GM19372 (cell line): ENCODE data around the gene GFRA4.

ENCODE experiments used
- ATAC-seq: cut with Tn5 transposase; IDR thresholded peaks from one replicate; pipeline ENCODE4 v1.9.1; 2021; ENCODE audit warnings: mild to moderate bottlenecking, low read depth, moderate library complexity; ENCODE audit not compliant: unreplicated experiment

GFRA4 gene

DNA sequence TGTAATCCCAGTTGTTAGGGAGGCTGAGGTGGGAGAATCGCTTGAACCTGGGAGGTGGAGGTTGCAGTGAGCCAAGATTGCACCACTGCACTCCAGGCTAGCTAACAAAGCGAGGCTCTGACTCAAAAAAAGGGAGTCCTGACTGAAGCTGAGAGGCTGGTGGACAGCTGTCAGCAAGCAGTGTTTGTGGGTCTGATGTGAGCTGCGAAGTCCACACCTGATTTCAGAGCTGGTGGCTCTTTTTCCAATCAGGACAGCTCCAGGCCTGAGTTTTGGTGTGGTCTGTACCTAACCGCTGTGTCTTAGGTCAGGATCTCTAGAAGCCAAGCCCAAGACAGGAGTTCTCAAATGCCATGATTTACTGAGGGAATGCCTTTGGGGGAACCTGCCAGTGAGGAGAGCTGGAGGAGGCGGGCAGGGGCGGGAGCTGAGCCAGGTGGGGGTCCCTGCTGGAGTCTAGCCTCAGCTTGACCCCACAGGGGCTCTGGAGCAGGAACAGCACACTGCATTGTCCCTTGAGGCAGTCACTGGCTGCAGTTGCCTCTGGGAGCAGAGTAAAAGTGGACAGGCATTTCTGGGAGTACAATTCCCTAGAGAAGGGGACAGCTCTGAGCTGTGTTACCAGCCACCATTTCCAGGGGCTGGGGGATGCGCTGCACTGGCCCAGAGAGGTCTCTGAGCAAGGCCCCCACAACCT lies 5.0 kb downstream of the GFRA4 start:
- no peak for ATAC-seq

DNA sequence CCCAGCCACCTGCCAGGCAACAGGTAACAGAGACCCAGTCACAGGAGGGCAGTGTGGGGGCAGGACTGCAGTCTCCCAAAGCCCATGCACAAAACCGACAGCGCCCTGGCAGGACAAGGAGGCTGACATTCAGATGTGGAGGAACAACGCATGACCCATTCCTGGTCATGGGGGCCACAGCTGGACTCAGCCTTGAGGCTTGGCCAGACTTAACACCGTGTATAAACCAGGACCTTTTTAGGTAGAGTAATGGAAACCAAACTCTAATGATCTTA lies 8.1 kb downstream of the GFRA4 start:
- ATAC-seq: no peak

DNA sequence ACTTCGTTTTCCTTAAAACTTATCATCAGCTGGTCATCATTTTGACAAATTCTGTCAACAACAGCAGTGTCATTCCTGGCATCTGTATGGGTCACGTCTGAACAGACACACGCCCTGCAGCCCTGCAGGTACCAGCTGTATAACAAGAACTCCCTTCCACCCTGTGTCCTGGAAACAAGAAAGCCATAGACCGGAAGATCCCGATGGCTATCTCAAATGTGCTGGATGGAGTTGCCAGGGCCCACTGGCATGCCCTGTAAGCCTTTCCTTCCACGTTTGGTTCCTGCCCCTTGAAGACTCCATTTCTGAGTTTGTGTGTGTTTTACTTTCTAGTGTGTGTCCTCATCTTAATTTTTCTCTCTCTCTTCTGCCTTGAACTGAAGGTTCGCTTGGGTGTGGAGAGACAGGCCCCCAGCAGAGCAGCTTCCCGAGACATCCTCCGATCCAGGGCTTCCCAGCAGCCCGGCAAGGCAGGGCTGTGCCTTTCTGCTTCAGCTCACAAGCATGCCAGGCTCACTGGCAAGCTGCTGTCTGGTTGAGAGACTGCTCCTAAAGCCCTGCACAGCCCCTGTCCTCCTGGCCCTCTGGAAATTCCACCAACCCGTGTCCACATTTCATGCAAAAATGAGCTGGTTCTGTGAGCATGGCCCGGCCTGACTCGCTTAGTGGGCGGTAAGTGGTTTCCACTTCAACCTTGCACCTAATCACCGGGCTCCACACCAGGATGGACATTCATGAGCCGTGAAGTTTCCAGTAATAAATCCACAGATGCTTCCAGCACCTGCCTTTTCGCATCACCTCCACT lies 8.7 kb downstream of the GFRA4 start:
- ATAC-seq: no peak

GRCh38 chr20:3653921-3654320 lies 9.3 kb downstream of the GFRA4 start:
- ATAC-seq: no peak

DNA sequence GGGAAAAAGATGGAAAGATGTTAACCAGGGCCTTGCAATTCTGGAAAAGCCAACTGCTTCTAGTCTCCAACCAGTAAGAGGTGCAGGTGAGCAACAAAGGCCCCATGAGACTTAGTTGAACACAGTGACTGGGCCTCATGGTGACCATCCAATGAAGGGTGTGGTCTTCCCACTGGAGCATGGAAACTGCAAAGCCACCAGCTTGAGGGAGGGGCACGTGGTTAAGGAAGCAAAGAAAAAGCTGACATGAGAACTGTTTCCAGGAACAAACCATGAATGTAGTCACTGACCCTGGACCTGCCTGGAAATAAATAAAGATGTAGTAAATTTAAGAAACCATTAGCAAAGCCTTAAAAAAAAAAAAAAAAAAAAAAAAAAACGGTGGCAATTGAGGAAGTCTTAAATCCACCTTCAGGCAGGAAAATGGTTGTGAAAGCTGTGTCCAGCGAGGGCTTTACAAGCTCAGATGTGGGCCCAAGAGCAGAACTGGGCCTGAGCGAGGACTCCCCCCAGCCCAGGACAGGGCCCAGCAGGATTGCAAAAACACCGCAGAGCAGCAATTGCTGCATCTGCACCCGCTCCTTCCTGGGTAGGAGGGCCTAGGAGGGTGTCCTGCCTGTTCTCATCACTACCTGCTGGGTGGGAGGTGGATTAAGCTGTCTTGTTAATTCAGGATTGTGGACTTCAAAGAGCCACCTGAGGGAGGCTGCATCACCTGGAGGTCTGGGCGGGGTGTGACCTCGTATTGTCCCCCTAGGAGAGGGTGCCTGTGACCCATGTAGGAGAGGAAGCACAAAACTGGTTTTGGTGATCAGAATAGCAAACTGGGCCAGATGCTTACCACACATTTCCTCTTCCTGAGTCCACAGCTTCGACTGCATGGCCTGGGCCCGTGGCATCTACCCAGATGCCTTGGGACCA lies 10.3 kb downstream of the GFRA4 start:
- ATAC-seq: no peak

DNA sequence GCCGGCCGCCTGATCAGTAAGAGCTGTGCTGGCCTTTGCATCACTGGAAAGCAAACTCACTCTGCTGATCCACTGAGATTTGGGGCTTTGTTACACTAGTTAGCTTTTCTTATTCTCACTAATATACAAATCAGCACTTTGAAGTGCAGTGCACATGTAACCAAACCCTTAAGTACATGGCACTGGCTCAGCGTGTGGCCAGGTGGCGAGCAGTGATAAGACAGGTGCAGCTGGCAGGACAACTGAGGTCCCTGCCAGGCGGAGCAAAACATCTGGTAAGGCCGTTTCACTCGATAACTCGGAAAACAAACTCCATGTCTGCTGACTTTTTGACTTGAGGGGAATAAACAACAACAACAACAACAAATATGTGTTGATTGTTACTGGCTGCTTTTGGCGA lies 11.0 kb downstream of the GFRA4 start:
- ATAC-seq: no peak

- ATAC-seq: no peak
These were observed 11.8 kb downstream of the GFRA4 start for GRCh38 chr20:3651204-3651962.

DNA sequence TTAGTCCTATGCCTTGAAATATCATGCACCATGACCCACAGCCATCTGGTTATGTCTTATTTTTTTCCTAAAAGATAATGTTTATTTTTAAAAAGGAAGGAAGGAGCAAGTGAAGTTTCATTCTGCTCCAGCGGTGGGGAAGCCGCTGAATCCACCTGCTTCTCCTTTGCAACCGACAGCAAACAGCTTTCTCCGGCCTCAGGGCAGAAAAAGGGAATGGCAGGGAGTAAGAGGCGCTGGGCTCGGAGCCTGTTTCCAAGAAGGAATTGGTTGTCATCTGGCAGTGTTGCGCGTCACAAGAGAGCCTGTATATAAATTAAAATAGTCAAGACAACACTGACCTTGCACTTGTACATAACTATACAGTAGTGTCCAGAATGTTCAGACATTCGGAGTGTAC lies 14.2 kb downstream of the GFRA4 start:
- ATAC-seq: no peak

GRCh38 chr20:3647473-3647872 lies 15.7 kb downstream of the GFRA4 start:
- ATAC-seq: no peak

DNA sequence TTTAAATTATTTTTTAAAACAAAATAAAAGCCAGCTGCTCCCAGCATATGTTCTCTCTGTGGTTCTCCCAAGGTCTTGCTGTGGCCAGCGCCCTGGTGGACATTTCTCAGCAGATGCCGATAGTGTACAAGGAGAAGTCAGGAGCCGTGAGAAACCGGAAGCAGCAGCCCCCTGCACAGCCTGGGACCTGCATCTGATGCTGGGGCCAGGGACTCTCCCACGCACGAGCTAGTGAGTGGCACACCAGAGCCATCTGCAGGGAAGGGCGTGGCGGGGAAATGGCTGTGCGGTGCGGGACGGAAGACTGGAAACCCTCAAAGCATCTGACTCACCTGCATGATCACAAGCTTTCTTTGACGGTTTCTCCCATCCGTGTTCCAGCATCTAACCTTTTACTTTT lies 16.5 kb downstream of the GFRA4 start:
- ATAC-seq: no peak

GRCh38 chr20:3646067-3646440 lies 17.1 kb downstream of the GFRA4 start:
- ATAC-seq: no peak

DNA sequence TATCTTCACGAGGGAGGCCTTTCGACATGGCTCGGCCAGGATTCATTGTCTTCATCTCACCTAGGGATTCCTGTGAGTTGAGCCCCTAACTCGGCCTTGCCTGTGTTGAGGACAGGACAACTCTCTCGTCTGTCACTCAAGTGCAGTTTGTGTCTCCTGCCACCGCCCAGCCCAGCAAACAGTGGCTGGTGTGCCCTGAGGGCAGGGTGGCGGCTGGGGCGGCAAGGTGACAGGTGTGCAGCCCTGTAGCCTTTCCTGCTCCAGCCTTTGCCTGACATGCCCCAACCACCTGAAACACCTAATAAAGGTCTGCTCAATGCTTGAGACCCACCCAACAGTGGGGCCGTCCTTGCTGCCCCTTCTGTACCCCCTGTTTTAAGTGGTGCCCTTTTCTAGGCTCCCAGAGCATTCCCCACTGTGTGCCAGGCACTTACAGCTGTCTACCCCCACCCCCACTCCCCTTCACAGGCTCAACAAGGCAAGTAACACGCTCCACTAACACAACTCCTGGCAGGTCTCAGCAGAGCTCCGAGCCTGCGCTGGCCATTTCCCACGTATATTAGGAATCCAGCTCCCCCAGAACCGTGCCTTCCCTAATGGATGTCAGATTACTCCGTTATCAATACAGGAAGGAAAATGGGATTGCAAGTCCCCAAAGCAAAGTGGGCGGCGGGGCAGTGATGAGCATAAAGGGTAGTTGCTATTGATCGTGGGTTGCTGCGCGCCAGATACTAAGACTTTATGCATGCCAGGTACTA lies 17.7 kb downstream of the GFRA4 start:
- ATAC-seq: no peak

- no peak for ATAC-seq
These were observed 22.9 kb downstream of the GFRA4 start for GRCh38 chr20:3640259-3640658.

GRCh38 chr20:3635346-3635745 lies 27.9 kb downstream of the GFRA4 start:
- ATAC-seq: no peak

- no peak for ATAC-seq
These were observed 29.2 kb downstream of the GFRA4 start for GRCh38 chr20:3633913-3634478.

GRCh38 chr20:3632311-3633004 lies 30.7 kb downstream of the GFRA4 start:
- no peak for ATAC-seq

GRCh38 chr20:3631534-3631933 lies 31.7 kb downstream of the GFRA4 start:
- no peak for ATAC-seq

DNA sequence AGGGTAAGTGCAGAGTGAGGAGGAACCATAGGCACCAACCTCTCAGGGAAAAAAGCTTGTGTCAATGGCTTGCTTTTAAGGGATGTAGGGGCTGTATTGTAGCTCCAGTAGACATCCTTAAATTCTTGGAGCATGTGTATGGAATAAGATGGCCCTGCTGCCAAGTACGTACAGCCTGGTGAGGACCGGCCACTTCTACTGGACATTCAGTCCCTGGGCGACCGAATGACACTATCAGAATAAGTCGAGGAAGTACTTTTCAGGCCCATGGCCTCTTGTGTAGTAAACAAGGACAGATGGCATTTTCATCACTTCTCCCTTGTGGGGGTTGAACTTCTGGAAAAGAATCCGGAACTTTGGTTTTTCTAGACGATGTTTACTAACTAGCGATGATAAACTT lies 32.8 kb downstream of the GFRA4 start:
- no peak for ATAC-seq

DNA sequence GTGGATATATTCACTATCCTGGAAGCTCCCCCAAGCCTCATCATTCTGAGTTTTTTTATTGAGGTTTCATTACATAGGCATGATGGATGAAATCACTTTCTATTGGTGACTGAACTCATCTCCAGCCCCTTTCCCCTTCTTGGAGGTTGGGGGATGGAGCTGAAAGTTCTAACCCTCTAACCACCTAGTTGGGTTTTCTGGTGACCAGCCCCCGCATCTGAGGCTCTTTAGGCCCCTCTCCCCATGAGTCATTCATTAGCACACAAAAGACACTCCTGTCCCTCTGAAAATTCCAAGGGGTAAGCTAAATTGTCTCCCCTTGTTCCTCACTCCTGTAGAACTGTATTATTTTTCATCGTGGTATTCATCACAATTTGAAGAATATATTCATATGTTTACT lies 33.3 kb downstream of the GFRA4 start:
- no peak for ATAC-seq
